Heart left ventricle (tissue), 16 donors: Measurements from ENCODE around the gene SPTAN1. TPM values are rescaled to one million over a fixed set of nuclear protein-coding genes. Genes with fewer than 3 reads are reported as not detected.

Experiments
- ATAC-seq, 4 donors: fragments of 200-7000 bp; cut with Tn5 transposase; one replicate each; pipeline ENCODE4 v1.9.1; 2020 to 2022; ENCODE audit warnings: moderate library complexity in 4 of 4, mild to moderate bottlenecking in 3 of 4, moderate number of reproducible peaks in 1 of 4
- DNase-seq, 5 donors: peaks; one replicate each; pipeline ENCODE4 v3.0.0-alpha.2; 2020
- H3K27ac ChIP-seq, 12 donors: fragments of 200-600 bp; sonication (generic) in 4 of 12; one replicate each; pipeline versions ENCODE4 v1.5.0 to v1.8.0; 2016 to 2022; ENCODE audit warnings: mild to moderate bottlenecking in 2 of 12
- H3K27me3 ChIP-seq, 9 donors: fragments of 200-600 bp; sonication (generic) in 2 of 9; one replicate each; pipeline versions ENCODE4 v1.5.1 to v1.8.0; 2016 to 2022; ENCODE audit warnings: mild to moderate bottlenecking in 3 of 9
- H3K36me3 ChIP-seq, 9 donors: fragments of 200-600 bp; sonication (generic) in 2 of 9; one replicate each; pipeline versions ENCODE4 v1.5.0 to v1.8.0; 2018 to 2022; ENCODE audit warnings: mild to moderate bottlenecking in 2 of 9
- H3K4me1 ChIP-seq, 12 donors: fragments of 200-600 bp; sonication (generic) in 4 of 12; one replicate each; pipeline versions ENCODE4 v1.5.0 to v1.8.0; 2016 to 2022; ENCODE audit warnings: mild to moderate bottlenecking in 3 of 12
- H3K4me3 ChIP-seq, 12 donors: fragments of 200-600 bp; sonication (generic) in 4 of 12; one replicate each; pipeline versions ENCODE4 v1.5.0 to v1.8.0; 2017 to 2022; ENCODE audit warnings: mild to moderate bottlenecking in 9 of 12, moderate library complexity in 4 of 12
- H3K9me3 ChIP-seq, 12 donors: fragments of 200-600 bp; sonication (generic) in 4 of 12; one replicate each; pipeline versions ENCODE4 v1.5.0 to v1.8.0; 2016 to 2022; ENCODE audit warnings: mild to moderate bottlenecking in 1 of 12
- CTCF ChIP-seq, 12 donors: fragments of 200-600 bp; sonication (generic) in 4 of 12; IDR thresholded peaks; one replicate each; pipeline versions ENCODE4 v1.5.0 to v1.8.0; 2018 to 2022; ENCODE audit warnings: antibody characterized with exemption in 12 of 12, mild to moderate bottlenecking in 5 of 12
- POLR2A ChIP-seq, 2 donors: fragments of 450-650 bp; IDR thresholded peaks; one replicate each; pipeline ENCODE4 v1.6.1; 2017; ENCODE audit warnings: antibody characterized with exemption in 2 of 2, mild to moderate bottlenecking in 2 of 2, moderate library complexity in 2 of 2
- WGBS, 4 donors: extraction: QIAGEN DNeasy Blood & Tissue Kit in 2 of 4; methylation state at CpG; one replicate each; pipeline versions ENCODE4 v1.1.5 to v1.1.7; 2013 to 2018; 5-methylcytosine and 5-hydroxymethylcytosine counted together
- intact Hi-C, 10 donors: fragments of 100-400 bp; cut with DNase I; formaldehyde crosslinking; loops; one replicate each; pipeline versions ENCODE4 v1.11.1 to v1.14.2; 2022
- polyA plus RNA-seq, 2 donors: library from polyadenylated mRNA; stranded (reverse); fragments of 200-250 nt; gene quantifications; one replicate each; pipeline ENCODE4 v1.2.3, GENCODE V29; 2013
- total RNA-seq, 9 donors: library from RNA; depleted of rRNA in 2 of 9; stranded (reverse); fragments of >200 nt in 2 of 9; fragmentation: NEBNext Ultra II Directional in 3 of 9; extraction: Animal tissue kit (Norgen Biotek cat#: 25700) in 3 of 9; gene quantifications; one replicate each; pipeline versions ENCODE4 v1.1.0 to v1.2.4, GENCODE V29; 2016 to 2023
- donor health status: ischemic (EF 13 %, LVEDD 7.1; RV severe dilation, severe dysfunction).
- donor health status: healthy with polysubstance abuse.
- donor health status: DM: no; HTN: yes; CAD: no.
- donor health status: DM: no; HTN: no; CAD: no.
- donor health status: ischemic (EF 25% LVEDD 6.9; RV normal size, moderate dysfunction).
- donor health status: ischemic (EF 25% LVEDD 5.7; RV mildly dilated, moderate dysfunction).
- donor health status: healthy.
- donor health status: DM: yes; HTN: yes; CAD: no.
- donor health status: ischemic (EF 35%, LVEDD 5.7; RV mildly dilated, moderate dysfunction).
- donor health status: nonischemic (EF 11% LVEDD 7.7; RV severe dilation, severe dysfunction).
- donor health status: DM: yes; HTN: yes; CAD: no.
- donor health status: PGD.
- donor health status: ischemic (EF 29% LVEDD 5.4; RV normal size, mild dysfunction).
- donor health status: nonischemic (EF 23%, LVEDD 6.1; RV moderate dilation, normal function).

SPTAN1 gene
- total and polyA plus RNA-seq, 11 donors = 104 to 472 (median 273) TPM

- no peak for TF ChIP-seq POLR2A (IDR thresholded peaks at IDR 0.05)
- TF ChIP-seq CTCF (IDR thresholded peaks at IDR 0.05) = no peak
- intact Hi-C loops = loop anchor here in 1 of 10 donors (5.0 kb wide), 1 partner anchor 34 kb away; no protein-coding TSS in a partner anchor
- WGBS, 4 donors = 92 to 97% (median 95%) methylated on average over 3 of the region's 3 CpGs
Measured at GRCh38 chr9:128610897-128611296, 58.5 kb downstream of the SPTAN1 start.

GRCh38 chr9:128611600-128612394, 59.4 kb downstream of the SPTAN1 start:
- Histone ChIP-seq H3K27me3 (no peaks in the 10 kb centered on the region), H3K9me3 (no peaks in the 10 kb centered on the region), H3K36me3 (peaks cover 21 to 100% (median 100%) of the 10 kb centered on the region in 9 donors), H3K4me1 (peaks cover 0 to 17% (median 4%) of the 10 kb centered on the region in 12 donors), H3K4me3 (no peak overlapping the region), H3K27ac (no peak overlapping the region)
- no peak for DNase-seq
- TF ChIP-seq POLR2A (IDR thresholded peaks at IDR 0.05) (no peak), CTCF (IDR thresholded peaks at IDR 0.05) (no peak)
- WGBS, 4 donors = 95 to 96% (median 95%) methylated on average over 12 of the region's 12 CpGs
- no peak for ATAC-seq
- intact Hi-C loops = loop anchor here in 1 of 10 donors (5.0 kb wide), 1 partner anchor 34 kb away; no protein-coding TSS in a partner anchor

More at GRCh38 chr9:128610897-128611296, 58.5 kb downstream of the SPTAN1 start:
- no peaks in the 10 kb centered on the region for H3K9me3 ChIP-seq
- no peak overlapping the region for H3K27ac ChIP-seq
- no peak for DNase-seq
- H3K27me3 ChIP-seq = no peaks in the 10 kb centered on the region
- peaks cover 16 to 100% (median 99%) of the 10 kb centered on the region in 9 donors for H3K36me3 ChIP-seq
- no peak overlapping the region for H3K4me3 ChIP-seq
- peaks cover 0 to 17% (median 4%) of the 10 kb centered on the region in 12 donors for H3K4me1 ChIP-seq
- ATAC-seq = no peak

DNA sequence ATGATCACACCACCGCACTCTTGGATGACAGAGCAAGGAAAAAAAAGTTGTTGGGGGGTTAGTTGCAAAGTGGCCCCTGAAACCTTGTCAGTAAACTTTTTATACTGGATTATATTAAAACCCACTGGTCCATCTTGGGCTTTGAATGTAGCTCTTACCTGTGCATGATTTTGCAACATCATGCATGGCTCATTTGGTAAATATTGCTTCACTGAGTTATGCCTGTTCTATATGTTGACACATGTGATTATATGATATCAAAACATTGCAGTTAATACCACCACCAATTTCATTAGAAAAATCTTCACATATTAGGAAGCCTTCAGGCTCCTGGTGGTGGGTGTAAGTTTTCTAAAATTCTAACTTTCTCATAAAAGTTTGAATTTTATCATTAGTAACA, 62.3 kb downstream of the SPTAN1 start:
- Histone ChIP-seq H3K9me3 (no peaks in the 10 kb centered on the region), H3K36me3 (peaks cover 18 to 100% (median 100%) of the 10 kb centered on the region in 9 donors), H3K4me3 (no peak overlapping the region), H3K27ac (no peak overlapping the region), H3K27me3 (no peaks in the 10 kb centered on the region), H3K4me1 (no peaks in the 10 kb centered on the region)
- ATAC-seq (no peak), DNase-seq (no peak)
- WGBS, 4 donors = 94 to 100% (median 98%) methylated on average over 1 of the region's 1 CpG
- TF ChIP-seq CTCF (IDR thresholded peaks at IDR 0.05) (no peak), POLR2A (IDR thresholded peaks at IDR 0.05) (no peak)
- intact Hi-C loops = loop anchor here in 3 of 10 donors (5.0 kb wide), 2 partner anchors 32 to 37 kb away; no protein-coding TSS in a partner anchor

GRCh38 chr9:128615571-128615970, 63.2 kb downstream of the SPTAN1 start:
- 86 to 92% (median 89%) methylated on average over 12 of the region's 12 CpGs for WGBS, 4 donors
- Histone ChIP-seq H3K27ac (no peak overlapping the region), H3K27me3 (no peaks in the 10 kb centered on the region), H3K4me3 (no peak overlapping the region), H3K36me3 (peaks cover 18 to 100% (median 100%) of the 10 kb centered on the region in 9 donors), H3K4me1 (no peaks in the 10 kb centered on the region), H3K9me3 (no peaks in the 10 kb centered on the region)
- ATAC-seq = no peak
- intact Hi-C loops = loop anchor here in 2 of 10 donors (5.0 kb wide), 1 partner anchor 33 kb away; no protein-coding TSS in a partner anchor
- DNase-seq = no peak
- TF ChIP-seq CTCF (IDR thresholded peaks at IDR 0.05) = no peak
- TF ChIP-seq POLR2A (IDR thresholded peaks at IDR 0.05) = no peak
